ENCODE data around the gene SNAPIN.

DNA sequence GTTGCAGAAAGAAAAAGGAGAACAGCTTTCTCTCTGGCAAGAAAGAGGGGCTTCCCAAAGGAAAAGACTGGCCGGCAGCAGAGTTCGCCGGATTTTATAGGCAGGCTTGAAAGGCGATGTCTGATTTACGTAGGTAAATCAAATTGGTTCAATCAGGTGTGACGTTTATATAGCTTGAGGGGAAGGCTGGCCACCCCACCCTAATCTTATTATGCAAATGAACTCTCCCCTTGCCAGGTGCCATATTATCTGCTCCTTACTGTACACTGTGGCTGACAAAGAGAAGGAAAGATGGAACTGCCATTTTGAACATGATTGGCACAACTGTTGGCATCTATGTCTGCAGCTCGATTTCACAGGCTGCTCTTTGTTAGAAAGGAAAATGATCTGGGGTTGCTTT lies 52.5 kb downstream of the SNAPIN start:
- TF ChIP-seq, protein P1, sequence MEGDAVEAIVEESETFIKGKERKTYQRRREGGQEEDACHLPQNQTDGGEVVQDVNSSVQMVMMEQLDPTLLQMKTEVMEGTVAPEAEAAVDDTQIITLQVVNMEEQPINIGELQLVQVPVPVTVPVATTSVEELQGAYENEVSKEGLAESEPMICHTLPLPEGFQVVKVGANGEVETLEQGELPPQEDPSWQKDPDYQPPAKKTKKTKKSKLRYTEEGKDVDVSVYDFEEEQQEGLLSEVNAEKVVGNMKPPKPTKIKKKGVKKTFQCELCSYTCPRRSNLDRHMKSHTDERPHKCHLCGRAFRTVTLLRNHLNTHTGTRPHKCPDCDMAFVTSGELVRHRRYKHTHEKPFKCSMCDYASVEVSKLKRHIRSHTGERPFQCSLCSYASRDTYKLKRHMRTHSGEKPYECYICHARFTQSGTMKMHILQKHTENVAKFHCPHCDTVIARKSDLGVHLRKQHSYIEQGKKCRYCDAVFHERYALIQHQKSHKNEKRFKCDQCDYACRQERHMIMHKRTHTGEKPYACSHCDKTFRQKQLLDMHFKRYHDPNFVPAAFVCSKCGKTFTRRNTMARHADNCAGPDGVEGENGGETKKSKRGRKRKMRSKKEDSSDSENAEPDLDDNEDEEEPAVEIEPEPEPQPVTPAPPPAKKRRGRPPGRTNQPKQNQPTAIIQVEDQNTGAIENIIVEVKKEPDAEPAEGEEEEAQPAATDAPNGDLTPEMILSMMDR (IDR thresholded peaks at IDR 0.05; ENCODE audit: low read depth, low read length) = no peak
- TF ChIP-seq EZH2phosphoT487 (IDR thresholded peaks at IDR 0.05; ENCODE audit: low read depth) = no peak

Measured in OCI-LY3 (cell line).